Fibroblast of skin of scalp (primary cell): ENCODE results near the gene IMMT.
A peak's percentile ranks its signal among the peaks of the same experiment; 100 is the strongest.
"Not testable (repeated sequence)": the region's sequence is repeated elsewhere in the genome, so short reads cannot be mapped to it uniquely, and the experiment has no call there.

Experiments used
- DNase-seq: peaks from one replicate; pipeline ENCODE4 v3.0.0-alpha.2; 2013

IMMT gene

DNA sequence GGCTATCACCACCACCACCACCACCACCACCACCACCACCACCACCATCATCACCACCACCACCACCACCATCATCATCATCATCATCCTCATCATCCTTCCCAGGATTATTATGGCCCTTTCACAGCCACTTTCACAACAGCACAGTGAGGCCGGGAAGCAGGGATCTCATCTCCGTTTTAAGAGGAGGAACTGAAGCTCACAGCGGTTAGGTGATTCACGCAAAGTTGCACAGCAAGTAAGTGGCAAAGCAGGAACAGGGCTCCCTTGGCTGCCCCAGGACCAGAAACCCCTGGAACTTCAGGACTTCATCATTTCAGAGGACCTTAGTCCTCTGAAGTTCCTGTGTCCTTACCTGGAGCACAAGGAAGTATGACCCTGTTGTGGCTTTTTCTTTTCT, 30.8 kb upstream of the IMMT start:
- DNase-seq = no peak

DNA sequence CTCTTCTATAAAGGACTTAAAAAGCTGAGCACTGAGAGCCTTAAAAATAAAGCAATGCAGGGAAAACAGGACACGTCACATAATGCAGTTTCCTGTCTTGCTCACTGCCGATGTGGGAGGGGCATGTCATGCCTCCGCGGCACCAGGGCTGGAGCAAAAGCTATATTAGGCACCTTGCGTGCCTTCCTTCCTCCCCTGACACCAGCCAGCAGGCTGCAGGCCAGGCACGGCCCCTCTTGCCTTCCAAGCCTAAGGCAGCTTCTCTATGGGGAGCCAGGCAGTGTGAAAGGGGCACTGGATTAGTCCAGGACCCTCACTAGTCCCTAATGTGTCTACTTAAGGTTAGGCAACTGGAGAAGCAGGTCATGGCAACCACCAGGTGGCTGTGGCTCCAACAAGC, 30.3 kb upstream of the IMMT start:
- DNase-seq = peak; percentile 18

DNA sequence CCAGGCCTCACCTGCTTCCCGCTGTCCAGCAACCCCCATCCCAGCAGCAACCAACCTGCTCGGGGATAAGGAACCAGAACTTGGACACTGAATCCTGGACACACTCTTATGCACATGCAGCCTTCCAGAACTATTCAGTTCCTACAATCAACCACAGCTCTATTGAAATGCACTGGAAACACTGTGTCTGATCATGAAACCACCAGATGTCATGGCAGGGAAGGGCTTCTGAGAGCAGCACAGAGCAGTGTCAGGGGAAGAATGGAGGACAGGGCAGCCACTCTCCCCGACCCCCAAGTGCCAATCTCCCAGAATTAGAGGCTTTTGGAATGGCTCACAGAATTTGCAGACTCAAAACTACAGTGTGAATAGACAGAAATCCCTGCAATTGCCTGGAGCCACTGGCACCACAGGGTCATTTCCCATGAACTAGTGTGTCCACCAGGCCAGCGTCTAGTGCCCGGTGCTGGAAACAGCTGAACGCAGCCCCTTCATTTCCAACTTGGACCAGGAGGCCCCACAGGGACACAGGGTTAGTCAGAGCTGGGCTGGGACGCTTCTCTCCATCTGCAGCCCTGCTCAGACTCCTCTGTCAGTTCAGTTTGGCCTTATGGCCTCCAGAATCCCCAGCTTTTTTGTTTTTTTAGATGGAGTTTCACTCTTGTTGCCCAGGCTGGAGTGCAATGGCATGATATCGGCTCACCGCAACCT, 29.5 kb upstream of the IMMT start:
- no peak for DNase-seq

DNA sequence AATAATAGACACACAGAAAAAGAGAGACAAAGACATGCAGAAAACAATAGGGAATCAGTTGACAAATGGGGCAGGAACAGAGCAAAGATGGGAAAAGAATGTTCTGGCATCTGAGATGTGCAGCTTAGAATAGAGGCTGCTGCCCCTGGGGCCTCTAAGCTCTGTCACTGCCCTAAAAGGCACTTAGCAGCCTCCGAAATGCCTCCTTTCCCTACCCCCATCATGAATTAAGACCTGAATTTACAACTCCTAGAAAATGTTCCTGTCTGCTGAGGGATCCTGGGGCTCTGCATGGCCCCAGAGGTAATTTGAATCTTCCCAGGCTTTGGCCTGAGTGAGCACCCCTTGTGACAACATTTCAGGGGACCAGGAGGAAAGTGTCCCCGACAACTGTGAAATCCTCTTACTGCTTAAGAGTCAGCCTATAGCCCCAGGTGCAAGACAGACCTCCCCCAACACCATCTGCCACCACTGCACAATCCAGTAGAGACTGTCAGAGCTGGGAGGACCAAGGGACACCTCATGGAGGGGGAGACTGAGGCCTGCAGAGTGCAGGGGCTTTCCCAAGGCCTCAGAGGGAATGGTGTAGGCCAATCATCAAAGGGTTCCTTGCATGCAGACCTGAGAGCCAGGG, 28.8 kb upstream of the IMMT start:
- no peak for DNase-seq

DNA sequence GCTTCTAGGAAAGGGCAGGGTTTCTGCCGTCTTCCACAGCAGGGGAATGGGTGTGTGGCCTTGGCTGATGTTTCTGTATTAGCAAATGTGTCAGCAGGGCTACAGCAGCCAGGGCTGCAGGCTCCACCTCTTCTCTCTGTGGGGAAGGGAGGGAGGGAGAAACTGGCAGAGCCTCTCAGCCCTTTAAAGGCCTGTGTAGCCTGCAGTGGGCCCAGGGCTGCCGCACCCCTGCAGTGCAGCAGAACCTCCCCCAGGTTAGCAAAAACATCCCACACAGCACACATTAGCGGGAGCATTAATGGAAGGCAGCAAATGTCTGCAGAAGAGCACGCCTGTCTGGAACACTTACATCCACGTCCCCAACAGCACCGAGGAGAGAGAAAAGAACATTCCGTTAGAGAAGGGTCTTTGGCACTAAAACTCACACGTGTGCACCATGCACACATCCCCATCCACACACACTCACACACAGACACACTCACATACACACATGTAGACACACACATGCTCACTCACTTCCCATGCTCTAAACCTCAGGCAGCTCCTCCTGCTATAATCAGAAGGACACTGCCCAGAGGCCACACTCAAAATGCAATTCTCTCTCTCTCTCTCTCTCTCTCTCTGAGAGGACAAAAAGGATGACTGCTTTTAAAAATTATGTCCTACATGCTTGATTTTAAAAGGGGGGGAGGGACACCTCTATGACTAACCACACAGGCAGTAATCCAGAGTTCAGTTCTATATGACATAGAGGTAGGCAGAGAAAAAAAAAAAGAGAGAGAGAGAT, 28.1 kb upstream of the IMMT start:
- DNase-seq = peak; percentile 70

DNA sequence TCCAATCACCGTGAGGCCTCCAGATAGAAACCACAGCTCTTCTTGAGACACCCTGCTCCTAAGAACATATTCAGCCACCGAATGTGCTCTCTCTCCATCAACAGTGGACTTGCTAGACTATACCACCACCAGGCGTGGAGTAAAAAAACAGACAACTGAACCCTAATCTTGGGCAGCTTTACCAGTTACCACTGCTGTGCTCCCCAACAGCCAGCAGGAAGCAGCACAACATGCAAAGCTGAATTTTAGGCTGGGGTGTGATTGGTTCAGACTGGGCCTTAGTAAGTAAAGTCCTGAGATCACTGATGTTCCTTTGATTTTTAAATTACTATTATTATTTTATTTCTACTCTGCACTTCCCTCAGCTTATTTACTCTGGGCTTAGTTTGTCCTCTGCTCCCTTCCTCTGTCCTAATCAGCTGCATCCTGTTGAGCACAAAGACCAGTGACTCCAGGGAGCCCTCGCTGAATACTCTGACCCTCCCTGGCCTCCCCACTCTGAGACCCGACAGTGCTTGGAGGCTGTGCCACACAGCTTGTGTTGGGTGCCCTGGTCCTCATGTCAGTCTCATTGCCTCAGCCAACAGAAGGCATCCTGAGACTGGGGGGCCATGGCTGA, 25.9 kb upstream of the IMMT start:
- peak; percentile 61 for DNase-seq

DNA sequence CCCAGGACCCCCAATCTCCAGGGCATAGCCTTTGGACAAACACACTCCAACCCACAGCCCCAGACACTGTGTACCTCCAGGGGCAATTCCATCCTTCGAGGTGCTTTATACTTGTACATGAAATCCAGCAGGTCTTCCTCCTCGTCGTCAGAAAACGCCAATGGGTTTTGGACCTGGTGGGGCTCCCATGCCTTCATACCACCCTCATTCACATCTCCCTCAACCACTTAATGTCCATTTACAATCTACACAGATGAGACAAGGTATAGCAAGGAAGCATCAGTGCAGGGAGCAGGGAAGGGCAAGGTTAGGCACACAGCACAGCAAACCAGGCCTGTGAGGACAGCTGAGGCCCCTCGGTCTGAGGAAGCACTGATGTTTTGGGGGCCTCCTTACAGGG, 24.6 kb upstream of the IMMT start:
- no peak for DNase-seq

DNA sequence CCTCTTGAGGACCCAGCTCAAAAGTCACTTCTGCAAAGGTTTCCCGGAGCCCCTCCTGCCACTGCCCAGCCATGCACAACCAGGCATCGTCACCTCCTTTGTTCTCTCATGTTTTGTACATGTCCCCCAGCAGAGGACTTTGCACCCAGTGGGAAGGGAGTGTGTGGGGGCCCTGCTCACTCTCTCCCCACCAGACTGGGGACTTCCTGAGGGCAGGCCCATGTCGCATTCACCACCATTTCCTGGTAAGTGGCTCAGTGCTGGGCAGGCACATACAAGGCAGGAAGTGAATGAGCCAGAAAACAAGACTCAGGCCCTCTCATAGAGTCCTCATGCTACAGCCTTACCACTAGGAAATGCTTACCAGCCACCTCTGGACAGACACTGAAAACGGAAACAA, 22.9 kb upstream of the IMMT start:
- DNase-seq = no peak

DNA sequence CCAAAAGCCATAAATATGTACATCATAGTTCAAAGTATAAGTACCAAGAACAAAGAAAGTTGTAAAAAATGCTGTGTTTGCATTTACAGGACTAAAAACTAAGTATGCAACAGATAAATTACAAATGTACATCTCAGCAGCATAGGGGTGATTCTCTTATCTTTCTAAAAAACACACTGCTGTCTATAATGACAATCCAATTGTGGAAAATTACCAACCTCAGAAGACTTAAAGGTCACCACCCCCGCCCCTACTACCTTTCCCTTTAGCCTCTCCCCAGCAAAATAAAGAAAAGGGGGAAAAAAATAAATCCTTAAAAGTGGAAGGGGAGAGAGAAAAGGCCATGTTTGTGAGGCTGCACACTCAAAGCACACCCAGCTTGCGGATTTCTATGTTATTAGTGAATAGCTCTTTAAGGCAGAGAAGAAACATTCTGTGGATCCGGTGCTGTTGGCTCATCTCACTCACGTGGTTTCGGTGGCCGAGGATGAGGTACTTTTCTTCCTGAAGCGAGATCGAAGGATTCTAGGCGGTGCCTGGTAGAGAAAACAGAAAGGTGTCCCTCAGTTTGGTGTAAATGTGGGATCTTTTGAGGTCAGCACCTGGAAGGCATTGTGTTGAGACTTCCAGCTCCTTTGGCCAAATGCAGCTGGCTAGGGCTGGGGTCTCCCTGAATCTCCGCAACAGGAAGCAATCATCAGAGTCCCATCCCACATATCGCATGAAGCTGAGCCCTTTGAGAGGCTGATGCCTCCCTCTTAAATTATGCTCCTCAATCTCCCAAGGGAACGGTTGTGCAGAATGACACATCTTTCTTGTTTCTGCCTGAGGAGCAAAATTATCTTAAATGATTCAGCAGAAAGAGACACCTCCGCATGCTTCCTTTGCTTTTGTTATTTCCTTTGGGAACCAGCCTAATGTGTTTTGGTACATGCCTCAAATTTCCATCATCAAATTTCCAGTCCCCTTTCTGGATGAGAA, 21.6 kb upstream of the IMMT start:
- DNase-seq = peak; percentile 73

DNA sequence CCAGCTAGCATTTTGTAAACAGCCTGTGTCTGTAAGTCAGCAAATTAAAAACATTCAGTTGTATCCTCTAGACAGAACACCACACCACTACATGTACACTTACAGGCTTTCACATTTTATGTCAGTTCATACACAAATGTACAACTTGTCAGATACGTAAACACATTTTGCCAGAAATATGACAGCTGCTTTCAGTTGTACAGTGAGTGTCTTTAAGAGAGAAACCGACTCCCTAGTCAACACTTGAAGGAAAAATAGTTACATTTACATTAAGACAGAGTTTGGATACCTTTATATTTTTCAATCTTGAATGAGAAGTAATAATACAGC, 19.2 kb upstream of the IMMT start:
- DNase-seq = no peak

- no peak for DNase-seq
Measured at GRCh38 chr2:86213699-86214502, 18.6 kb upstream of the IMMT start.

- no peak for DNase-seq
Measured at GRCh38 chr2:86213056-86213455, 17.8 kb upstream of the IMMT start.

DNA sequence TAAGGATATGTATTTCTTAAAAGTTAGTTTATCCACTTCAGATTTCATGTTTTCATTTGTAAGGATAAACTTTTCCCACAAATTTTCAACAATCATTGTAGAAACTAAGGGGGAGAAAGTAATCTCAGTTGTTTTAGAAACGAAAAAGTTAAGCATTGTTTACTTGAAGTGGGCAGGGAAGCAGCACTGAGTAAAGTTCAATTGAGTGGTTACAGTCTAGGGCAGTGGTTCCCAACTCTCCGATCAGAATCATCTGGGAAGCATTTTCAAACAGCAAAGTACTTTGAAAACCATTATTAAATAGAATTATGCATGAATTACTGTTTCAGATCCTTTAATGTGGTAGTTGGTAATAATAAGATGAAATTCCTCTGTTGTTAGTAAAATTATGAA, 16.5 kb upstream of the IMMT start:
- DNase-seq = no peak

DNA sequence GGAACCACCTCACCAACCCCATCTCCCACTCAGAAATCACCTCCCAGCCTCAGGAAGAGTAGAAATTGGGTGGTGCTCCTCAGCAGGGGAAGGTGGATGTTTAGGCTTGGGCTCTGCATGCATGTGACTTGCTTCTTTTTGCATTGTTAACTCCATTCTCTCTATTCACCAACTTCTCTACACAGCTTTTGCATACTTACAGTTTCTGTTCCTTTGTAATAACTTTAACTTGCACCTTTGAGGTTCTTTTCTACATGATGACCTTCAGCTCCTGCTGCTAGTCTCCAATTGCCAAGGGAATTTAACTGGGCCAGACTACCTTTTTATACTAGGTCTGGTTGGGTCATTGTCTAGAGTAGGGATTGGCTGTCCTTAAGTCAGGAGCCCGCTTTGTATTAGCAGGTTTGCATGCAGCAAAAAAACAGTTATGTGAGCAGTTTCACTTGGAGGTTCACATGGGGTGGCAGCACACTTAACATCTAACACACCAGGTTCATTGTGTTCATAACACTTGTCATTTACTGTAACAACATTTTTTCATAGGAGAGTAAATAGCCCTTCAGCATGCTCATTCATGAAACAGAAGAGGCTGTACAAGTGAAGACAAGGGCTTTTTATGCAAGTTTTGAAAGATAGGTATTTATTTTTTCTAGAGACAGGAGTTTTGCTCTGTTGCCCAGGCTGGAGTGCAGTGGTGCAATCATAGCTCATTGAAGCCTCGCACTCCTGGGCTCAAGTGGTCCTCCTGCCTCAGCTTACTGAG, 16.0 kb upstream of the IMMT start:
- no peak for DNase-seq

DNA sequence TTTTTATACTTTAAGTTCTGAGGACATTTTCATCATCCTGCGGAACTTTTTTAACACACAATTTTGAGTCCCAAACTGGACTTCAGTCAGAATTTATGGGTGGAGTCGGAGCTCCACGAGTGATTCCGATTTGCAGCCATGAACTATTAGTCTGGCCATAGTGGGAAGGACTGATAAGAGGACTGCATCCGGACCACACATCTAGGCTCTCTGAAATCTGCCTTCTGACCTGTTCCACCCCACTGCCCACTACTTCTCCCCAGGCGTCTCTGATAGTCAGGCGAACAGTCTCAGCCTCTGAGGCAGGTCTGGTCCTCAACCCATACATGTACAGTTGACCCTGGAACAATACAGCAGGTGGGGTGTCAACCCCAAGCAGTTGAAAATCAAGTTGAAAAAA, 9.2 kb upstream of the IMMT start:
- no peak for DNase-seq

GRCh38 chr2:86203614-86204013, 8.4 kb upstream of the IMMT start:
- DNase-seq = no peak

DNA sequence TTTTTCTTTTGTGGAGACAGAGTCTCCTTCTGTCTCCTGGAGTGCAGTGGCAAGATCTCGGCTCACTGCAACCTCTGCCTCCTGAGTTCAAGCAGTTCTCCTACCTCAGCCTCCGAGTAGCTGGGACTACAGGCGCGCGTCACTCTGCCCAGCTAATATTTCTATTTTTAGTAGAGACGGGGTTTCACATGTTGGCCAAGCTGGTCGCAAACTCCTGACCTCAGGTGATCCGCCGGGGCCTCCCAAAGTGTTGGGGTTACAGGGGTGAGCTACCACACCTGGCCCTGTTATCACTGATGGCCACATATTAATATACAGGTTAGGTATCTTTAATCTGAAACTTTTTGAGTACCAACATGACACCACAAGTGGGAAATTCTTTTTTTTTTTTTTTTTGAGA, 7.4 kb upstream of the IMMT start:
- no peak for DNase-seq

- no peak for DNase-seq
Measured at GRCh38 chr2:86202336-86202692, 7.1 kb upstream of the IMMT start.

GRCh38 chr2:86201671-86202335, 6.5 kb upstream of the IMMT start:
- DNase-seq = no peak

GRCh38 chr2:86200564-86200963, 5.3 kb upstream of the IMMT start:
- not testable (repeated sequence) for DNase-seq
